ENCODE measurements around the gene MECP2.

MECP2 gene

DNA sequence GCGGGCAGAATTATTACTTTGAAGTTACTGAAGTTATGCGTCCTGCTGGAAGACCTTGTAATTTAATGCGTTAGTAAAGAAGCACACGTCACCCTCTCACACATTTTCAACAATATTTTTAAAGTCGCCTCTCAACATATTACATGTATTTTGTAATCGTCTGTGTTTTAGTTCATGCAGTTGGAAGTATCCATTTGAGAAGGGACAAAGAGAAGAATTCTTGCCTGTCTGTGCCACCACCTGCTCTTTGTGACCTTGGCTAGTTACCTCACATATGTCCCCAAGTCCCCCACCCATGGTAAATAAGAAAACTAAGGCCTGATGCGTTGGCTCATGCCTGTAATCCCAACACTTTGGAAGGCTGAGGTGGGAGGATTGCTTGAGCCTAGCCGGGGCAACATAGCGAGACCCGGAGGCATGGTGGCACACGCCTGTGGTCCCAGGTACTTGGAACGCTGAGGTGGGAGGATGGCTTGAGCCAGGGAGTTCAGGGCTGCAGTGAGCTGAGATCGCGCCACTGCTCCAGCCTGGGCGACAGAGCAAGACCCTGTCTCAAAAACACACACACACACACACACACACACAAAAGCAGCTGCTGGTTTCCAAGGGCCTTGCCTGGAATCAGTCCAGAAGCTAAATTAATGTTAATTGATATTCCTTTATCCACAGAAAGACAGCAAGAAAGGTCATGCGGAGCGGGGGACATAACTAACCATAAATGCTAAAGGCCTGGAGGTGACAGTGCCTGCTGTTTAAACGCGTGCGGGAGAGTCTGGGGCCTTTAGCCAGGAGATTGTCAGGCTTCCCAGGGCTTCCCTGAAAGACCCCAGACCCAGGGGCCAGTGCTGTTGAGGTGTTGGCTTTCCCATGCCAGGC, 124.2 kb downstream of the MECP2 start:
- no peak for DNase-seq (ENCODE audit: insufficient read length, low spot score)
- no peak for FAIRE-seq

GRCh38 chrX:153972368-153973126, 125.0 kb downstream of the MECP2 start, which contains the start of gene TMEM187:
TMEM187 (plus strand) TSS chrX:153972754; CDS start chrX:153982063, 9,309 bp downstream.
- peak; percentile 73 for DNase-seq (ENCODE audit: insufficient read length, low spot score)
- FAIRE-seq, result no peak

Measured in HTR-8/SVneo (cell line).